GM21825 (cell line): ENCODE measurements around the gene POU2AF1.
A peak's percentile ranks its signal among the peaks of the same experiment; 100 is the strongest.

Experiments used
- ATAC-seq: cut with Tn5 transposase; IDR thresholded peaks from one replicate; pipeline ENCODE4 v1.9.1; 2021; ENCODE audit warnings: mild to moderate bottlenecking, moderate library complexity; ENCODE audit not compliant: unreplicated experiment

POU2AF1 gene

DNA sequence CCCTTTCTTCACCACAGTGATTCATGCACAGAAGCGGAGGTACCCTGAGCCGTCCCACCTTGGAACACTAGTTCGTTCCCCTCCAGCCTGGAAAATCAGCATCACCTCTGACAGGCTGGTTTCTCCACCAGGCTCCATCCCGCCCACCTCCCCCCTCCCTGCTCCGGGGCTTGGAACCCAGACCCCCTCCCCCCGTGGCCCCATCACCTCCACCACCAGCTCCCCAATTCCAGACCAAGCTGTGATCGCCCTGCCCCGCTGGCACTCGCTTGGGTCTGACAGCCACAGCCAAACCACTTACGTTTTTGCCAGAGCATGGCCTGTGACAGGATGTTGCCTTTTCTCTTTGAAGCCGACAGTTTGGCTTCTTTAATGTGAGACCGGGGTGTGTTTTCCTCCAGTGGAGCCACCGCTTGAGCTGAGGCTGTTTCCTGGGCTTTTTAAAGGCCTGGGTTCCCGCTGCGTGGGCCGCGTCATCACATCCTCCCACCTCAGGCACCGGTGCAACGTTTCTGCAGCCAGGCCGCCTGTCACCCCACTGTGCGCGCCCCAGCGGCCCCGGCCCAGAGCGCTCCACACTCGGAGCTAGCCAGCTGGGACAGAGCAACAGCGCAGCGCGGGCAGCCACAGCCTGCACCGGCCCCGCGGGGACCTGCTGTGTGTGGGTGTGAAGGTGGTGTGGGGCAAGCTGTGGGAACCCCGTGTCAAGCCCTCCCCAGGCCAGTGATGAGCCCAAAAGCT lies at the start of gene POU2AF1:
POU2AF1 (minus strand) TSS at position 415 of the 741 bp plus-strand sequence; CDS start at position 317, 98 bp downstream.
- peak; percentile 72 for ATAC-seq

- ATAC-seq, result no peak
Measured at GRCh38 chr11:111428113-111428876, 49.2 kb upstream of the POU2AF1 start.

GRCh38 chr11:111427471-111427912 lies 48.4 kb upstream of the POU2AF1 start:
- ATAC-seq, result no peak

GRCh38 chr11:111426617-111427016 lies 47.5 kb upstream of the POU2AF1 start:
- no peak for ATAC-seq

GRCh38 chr11:111423250-111423615 lies 44.2 kb upstream of the POU2AF1 start:
- ATAC-seq, result no peak

GRCh38 chr11:111422494-111423249 lies 43.6 kb upstream of the POU2AF1 start:
- ATAC-seq, result peak; percentile 64

DNA sequence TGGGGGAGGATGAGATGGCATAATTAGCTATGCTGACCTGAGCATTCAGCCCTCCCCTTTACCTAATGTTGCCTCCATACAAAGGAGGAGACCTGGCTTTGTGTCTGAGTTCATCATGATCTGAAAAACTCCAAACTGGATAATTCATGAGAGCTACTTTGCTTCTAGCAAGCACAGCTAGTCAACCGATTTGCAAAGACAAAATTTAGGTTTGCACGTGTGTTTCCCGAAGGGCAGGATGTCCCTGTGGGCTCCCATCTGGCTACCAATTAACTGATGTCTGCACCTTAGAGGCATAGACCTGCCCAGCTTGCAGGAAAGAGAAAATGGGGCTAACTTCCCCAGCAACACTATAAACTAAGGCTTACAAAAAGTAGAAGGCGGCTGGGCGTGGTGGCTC lies 42.2 kb upstream of the POU2AF1 start:
- no peak for ATAC-seq

- ATAC-seq, result no peak
Measured at GRCh38 chr11:111419641-111420327, 40.7 kb upstream of the POU2AF1 start.

DNA sequence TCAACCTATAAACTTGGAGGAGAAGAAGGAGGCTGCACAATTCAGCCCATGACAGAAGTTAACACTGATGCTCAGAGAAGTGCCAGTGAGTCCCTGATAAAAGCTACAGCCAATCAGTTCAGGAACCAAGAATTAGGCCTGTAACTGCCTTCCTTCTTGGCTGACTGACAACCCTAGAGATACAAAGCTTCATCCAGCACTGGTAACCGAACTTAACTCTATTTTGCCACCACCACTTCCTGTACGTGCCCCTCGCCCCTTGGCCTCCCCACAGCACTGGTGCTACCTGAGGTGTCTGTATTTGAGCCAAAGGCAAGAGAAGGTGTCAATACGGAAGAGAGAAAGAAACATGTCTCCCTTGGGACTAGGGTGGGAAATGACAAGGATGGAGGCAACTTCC lies 40.1 kb upstream of the POU2AF1 start:
- ATAC-seq, result no peak

- no peak for ATAC-seq
Measured at GRCh38 chr11:111418436-111418787, 39.3 kb upstream of the POU2AF1 start.

- peak; percentile 35 for ATAC-seq
Measured at GRCh38 chr11:111417766-111418435, 38.8 kb upstream of the POU2AF1 start.

DNA sequence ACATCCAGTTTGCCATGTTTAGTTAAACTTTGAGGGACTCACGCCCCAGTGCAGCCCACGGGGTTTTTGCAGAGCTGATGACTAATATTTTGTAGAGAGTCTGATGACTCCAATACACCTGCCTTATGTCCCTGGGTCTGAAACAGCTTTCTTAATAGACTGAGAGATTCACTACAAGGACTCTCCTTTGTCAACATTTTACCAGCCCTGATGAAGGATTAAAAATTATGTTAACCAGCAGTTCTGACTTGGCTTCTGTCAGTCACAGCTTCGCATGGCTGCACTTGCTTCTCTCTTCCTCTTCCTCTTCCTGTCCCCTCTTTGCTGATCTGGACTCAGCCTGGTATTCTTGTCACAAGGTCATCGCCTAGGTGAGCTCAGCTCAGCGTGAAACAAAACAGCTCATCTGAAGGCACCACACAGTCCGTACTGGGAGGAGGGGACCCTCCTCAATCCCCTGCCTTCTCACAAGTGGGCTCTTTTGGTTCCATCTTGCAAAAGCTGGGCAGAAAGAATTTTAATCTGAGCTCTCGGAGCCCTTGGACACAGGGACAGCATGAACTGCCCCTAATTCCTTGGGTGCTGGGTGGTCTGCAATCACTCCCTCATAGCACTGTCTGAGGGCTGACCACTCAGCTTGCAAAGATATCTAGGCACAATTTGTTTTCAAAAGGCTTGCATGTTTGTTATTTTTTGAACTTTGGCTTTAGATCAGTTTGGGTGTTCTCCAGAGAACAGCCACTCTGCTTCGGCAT lies 38.1 kb upstream of the POU2AF1 start:
- peak; percentile 57 for ATAC-seq

- ATAC-seq, result no peak
Measured at GRCh38 chr11:111416231-111416960, 37.3 kb upstream of the POU2AF1 start.

- ATAC-seq, result no peak
Measured at GRCh38 chr11:111414936-111415335, 35.9 kb upstream of the POU2AF1 start.

DNA sequence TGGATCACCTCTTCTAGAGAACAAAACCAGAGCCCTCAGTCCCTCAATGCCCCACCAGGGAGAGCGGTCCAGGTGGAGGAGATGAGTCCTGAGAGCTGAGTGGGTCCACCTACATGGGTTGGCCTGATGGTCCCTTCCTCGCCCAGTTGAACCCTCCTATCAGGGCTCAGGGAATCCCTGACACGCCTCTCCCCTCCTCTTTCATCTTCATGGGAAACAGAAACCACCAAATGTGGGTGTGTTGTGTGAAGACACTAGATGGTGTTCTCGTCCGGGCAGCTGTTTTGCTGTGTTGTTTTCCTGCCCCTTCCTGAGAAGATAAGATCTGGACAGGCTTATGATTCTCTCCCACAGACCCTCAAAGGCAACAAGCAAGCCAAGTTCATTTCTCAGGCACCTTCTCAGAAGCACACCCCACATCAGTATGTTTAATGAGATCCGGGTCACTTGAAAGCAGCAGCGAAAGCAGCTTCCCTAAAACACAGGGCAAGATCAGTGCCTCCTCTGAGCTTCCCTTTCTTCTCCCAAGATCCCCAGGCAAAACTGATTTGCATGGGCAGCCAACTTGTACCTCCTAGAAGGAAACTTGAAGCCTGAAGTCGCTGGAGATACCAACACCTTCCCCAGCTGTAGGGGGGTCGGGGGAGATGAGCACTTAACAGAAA lies 35.3 kb upstream of the POU2AF1 start:
- ATAC-seq, result peak; percentile 30

DNA sequence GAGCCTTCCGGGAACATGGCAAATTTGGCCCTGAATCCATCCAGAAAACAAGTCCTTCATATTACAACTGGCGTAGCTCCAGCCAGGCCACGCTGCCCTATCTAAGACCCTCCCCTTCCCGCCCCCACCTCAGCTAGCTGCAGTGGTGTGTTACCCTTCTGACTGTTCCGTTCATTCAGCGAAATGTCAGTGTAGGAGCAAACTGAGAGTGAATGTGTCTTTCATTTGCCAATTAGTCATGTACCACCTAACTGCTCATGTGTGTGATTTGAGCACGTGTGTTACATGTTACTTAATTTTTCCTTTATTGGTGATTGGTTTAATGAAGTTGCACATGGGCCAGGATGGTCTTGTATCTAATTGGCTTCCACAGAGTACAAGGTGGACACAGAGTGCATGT lies 34.8 kb upstream of the POU2AF1 start:
- ATAC-seq, result no peak

- no peak for ATAC-seq
Measured at GRCh38 chr11:111412293-111412692, 33.2 kb upstream of the POU2AF1 start.

DNA sequence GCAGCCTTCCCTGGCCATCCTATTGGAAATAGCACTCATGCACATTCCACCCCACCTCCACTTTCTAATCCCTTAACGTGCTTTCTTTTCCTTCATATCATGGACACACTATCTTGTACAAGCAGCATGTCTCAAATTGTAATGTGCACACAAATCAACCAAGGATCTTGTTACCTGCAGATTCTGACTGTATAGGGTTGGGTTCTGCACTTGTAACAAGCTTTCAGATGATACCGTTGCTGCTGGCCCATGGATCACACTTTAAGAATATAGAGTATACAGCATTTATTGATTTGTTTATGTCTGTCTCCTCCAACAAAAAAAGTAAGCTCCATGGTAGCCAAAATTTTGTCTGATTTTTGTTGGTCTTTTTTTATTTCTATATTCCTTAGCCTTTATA lies 32.4 kb upstream of the POU2AF1 start:
- ATAC-seq, result no peak

GRCh38 chr11:111410951-111411350 lies 31.9 kb upstream of the POU2AF1 start:
- no peak for ATAC-seq
